Brain microvascular endothelial cell (primary cell): ENCODE data around the gene IKZF1.

ENCODE experiments used
- DNase-seq: peaks from one replicate; pipeline ENCODE4 v3.0.0-alpha.2; 2020
- H3K27ac ChIP-seq: fragments of 250-450 bp; sonication (Bioruptor Pico); 2 replicates; pipeline ENCODE4 v1.5.1; 2020; ENCODE audit warnings: mild to moderate bottlenecking, moderate library complexity
- H3K27me3 ChIP-seq: fragments of 250-450 bp; sonication (Bioruptor Pico); replicated peaks from 2 replicates; pipeline ENCODE4 v1.5.1; 2020; ENCODE audit warnings: mild to moderate bottlenecking
- H3K36me3 ChIP-seq: fragments of 250-450 bp; sonication (Bioruptor Pico); replicated peaks from 2 replicates; pipeline ENCODE4 v1.5.1; 2020; ENCODE audit warnings: mild to moderate bottlenecking
- H3K4me3 ChIP-seq: 2 replicates; pipeline ENCODE4 v1.5.1; 2011; ENCODE audit warnings: low read depth, mild to moderate bottlenecking, control low read depth, low read length, moderate library complexity
- CTCF ChIP-seq: IDR thresholded peaks from 2 replicates; pipeline ENCODE4 v1.5.1; 2011; ENCODE audit warnings: low read depth, mild to moderate bottlenecking, moderate library complexity, low read length, control low read depth, inconsistent platforms; ENCODE audit errors: missing control alignments
- in situ Hi-C: cut with HindIII; loops from 2 replicates; pipeline ENCODE4 v1.10.0; 2017; ENCODE audit warnings: low sequenced_read_pairs, low pct_ligation_motif_present

The IKZF1 gene

GRCh38 chr7:50284296-50284695 is 20.2 kb upstream of the IKZF1 start:
- H3K27ac ChIP-seq, result no peak overlapping the region
- TF ChIP-seq CTCF, result no peak
- in situ Hi-C loops, result no loop called here
- no peak overlapping the region for H3K4me3 ChIP-seq
- no peaks in the 10 kb centered on the region for H3K36me3 ChIP-seq
- H3K27me3 ChIP-seq, result no peaks in the 10 kb centered on the region
- no peak for DNase-seq

- H3K27ac ChIP-seq, result no peak overlapping the region
- no peak for DNase-seq
- in situ Hi-C loops, result no loop called here
- H3K27me3 ChIP-seq, result no peaks in the 10 kb centered on the region
- H3K36me3 ChIP-seq, result no peaks in the 10 kb centered on the region
- no peak overlapping the region for H3K4me3 ChIP-seq
- no peak for TF ChIP-seq CTCF
Measured at GRCh38 chr7:50285269-50285668, 19.2 kb upstream of the IKZF1 start.

GRCh38 chr7:50287129-50287528 is 17.4 kb upstream of the IKZF1 start:
- in situ Hi-C loops, result no loop called here
- H3K4me3 ChIP-seq, result no peak overlapping the region
- DNase-seq, result no peak
- H3K36me3 ChIP-seq, result no peaks in the 10 kb centered on the region
- no peaks in the 10 kb centered on the region for H3K27me3 ChIP-seq
- no peak for TF ChIP-seq CTCF
- no peak overlapping the region for H3K27ac ChIP-seq

- Histone ChIP-seq H3K27ac (no peak overlapping the region), H3K36me3 (no peaks in the 10 kb centered on the region), H3K27me3 (no peaks in the 10 kb centered on the region), H3K4me3 (no peak overlapping the region)
- in situ Hi-C loops, result no loop called here
- no peak for TF ChIP-seq CTCF
- DNase-seq, result no peak
Measured at GRCh38 chr7:50292165-50292757, 12.3 kb upstream of the IKZF1 start.

GRCh38 chr7:50292763-50293162 is 11.8 kb upstream of the IKZF1 start:
- H3K27me3 ChIP-seq, result no peaks in the 10 kb centered on the region
- H3K27ac ChIP-seq, result no peak overlapping the region
- no peaks in the 10 kb centered on the region for H3K36me3 ChIP-seq
- no peak for DNase-seq
- no peak overlapping the region for H3K4me3 ChIP-seq
- in situ Hi-C loops, result no loop called here
- TF ChIP-seq CTCF, result no peak

GRCh38 chr7:50293509-50294179 is 10.9 kb upstream of the IKZF1 start:
- TF ChIP-seq CTCF, result no peak
- in situ Hi-C loops, result no loop called here
- DNase-seq, result no peak
- H3K27ac ChIP-seq, result no peak overlapping the region
- no peaks in the 10 kb centered on the region for H3K36me3 ChIP-seq
- H3K4me3 ChIP-seq, result no peak overlapping the region
- no peaks in the 10 kb centered on the region for H3K27me3 ChIP-seq
